B cell (primary cell): ENCODE data around the gene SLC45A3. TPM values are rescaled to one million over a fixed set of nuclear protein-coding genes. Genes with fewer than 3 reads are reported as not detected.

ENCODE experiments used
- ATAC-seq: fragments of 200-7000 bp; cut with Tn5 transposase; one replicate; pipeline ENCODE4 v1.10.0; 2021; ENCODE audit warnings: low read depth, mild to moderate bottlenecking, moderate number of reproducible peaks, moderate library complexity
- CTCF ChIA-PET: fragments of 350-600 bp; sonication (Branson Sonifier 250); formaldehyde crosslinking; loops from one replicate; lab custom pipeline; 2021; ENCODE audit warnings: antibody characterized with exemption, inconsistent platforms; lab: Charles Lee
- POLR2A ChIA-PET: fragments of 350-600 bp; sonication (Branson Sonifier 250); formaldehyde crosslinking; loops from one replicate; lab custom pipeline; 2021; ENCODE audit warnings: antibody characterized with exemption; lab: Charles Lee
- DNase-seq: peaks from one replicate; pipeline ENCODE4 v3.0.0; 2013
- H2AFZ ChIP-seq: 2 replicates; pipeline ENCODE4 v1.6.1; 2012; ENCODE audit warnings: mild to moderate bottlenecking, low read depth, low read length; ENCODE audit not compliant: insufficient read depth, poor library complexity, severe bottlenecking
- H3K27ac ChIP-seq, 2 donors: 1 replicate in 1 of 2; 2 replicates in 1 of 2; pipeline ENCODE4 v1.5.1; 2012 to 2013; ENCODE audit warnings: low read length in 2 of 2, mild to moderate bottlenecking in 2 of 2, moderate library complexity in 1 of 2
- H3K27me3 ChIP-seq, 4 experiments: fragments of 200-600 bp in 1 of 4; sonication (generic) in 1 of 4; replicated peaks in 1 of 4; 1 replicate in 2 of 4; 2 replicates in 2 of 4; pipeline versions ENCODE4 v1.6.1 to v1.7.0; 2013 to 2016; ENCODE audit warnings: low read length in 3 of 4, mild to moderate bottlenecking in 2 of 4, mixed read lengths in 1 of 4, moderate library complexity in 1 of 4; ENCODE audit not compliant: insufficient read depth in 4 of 4, control insufficient read depth in 3 of 4; ENCODE audit errors: control extremely low read depth in 1 of 4
- H3K36me3 ChIP-seq, 2 experiments: replicated peaks in 1 of 2; 1 replicate in 1 of 2; 2 replicates in 1 of 2; pipeline versions ENCODE4 v1.6.1 to v1.7.1; 2013; ENCODE audit warnings: low read length in 1 of 2; ENCODE audit not compliant: insufficient read depth in 2 of 2, control insufficient read depth in 1 of 2; ENCODE audit errors: control extremely low read depth in 1 of 2, extremely low read depth in 1 of 2
- H3K4me1 ChIP-seq, 2 donors: fragments of 200-600 bp in 1 of 2; sonication (generic) in 1 of 2; 1 replicate in 1 of 2; 2 replicates in 1 of 2; pipeline versions ENCODE4 v1.5.1 to v1.6.1; 2013 to 2017; ENCODE audit warnings: low read length in 2 of 2; ENCODE audit not compliant: control insufficient read depth in 2 of 2, insufficient read depth in 2 of 2
- H3K4me2 ChIP-seq: replicated peaks from 2 replicates; pipeline ENCODE3; 2012; ENCODE audit warnings: mild to moderate bottlenecking, low read depth, low read length; ENCODE audit not compliant: poor library complexity, severe bottlenecking
- H3K4me3 ChIP-seq, 5 experiments: fragments of 200-600 bp in 1 of 5; sonication (generic) in 1 of 5; 1 replicate in 3 of 5; 2 replicates in 2 of 5; pipeline versions ENCODE4 v1.5.1 to v1.7.0; 2011 to 2016; ENCODE audit warnings: low read length in 4 of 5, mild to moderate bottlenecking in 4 of 5, low read depth in 2 of 5, control low read depth in 1 of 5, moderate library complexity in 1 of 5; ENCODE audit not compliant: insufficient read depth in 1 of 5; ENCODE audit errors: control extremely low read depth in 1 of 5, extremely low read depth in 1 of 5
- H3K79me2 ChIP-seq: fragments of 200-600 bp; sonication (generic); one replicate; pipeline ENCODE4 v1.6.0; 2016; ENCODE audit warnings: low read length; ENCODE audit not compliant: control insufficient read depth, insufficient read depth
- H3K9ac ChIP-seq: fragments of 200-600 bp; sonication (generic); 2 replicates; pipeline ENCODE4 v1.6.1; 2017; ENCODE audit warnings: mild to moderate bottlenecking, low read length, moderate library complexity
- H3K9me3 ChIP-seq, 3 donors: one replicate each; pipeline versions ENCODE4 v1.6.1 to v1.7.1; 2013; ENCODE audit warnings: low read length in 2 of 3; ENCODE audit not compliant: control insufficient read depth in 2 of 3, insufficient read depth in 1 of 3; ENCODE audit errors: control extremely low read depth in 1 of 3
- H4K20me1 ChIP-seq: 2 replicates; pipeline ENCODE4 v1.6.0; 2012; ENCODE audit warnings: mild to moderate bottlenecking, low read length; ENCODE audit not compliant: insufficient read depth, control insufficient read depth, poor library complexity, severe bottlenecking
- H3K27ac Mint-ChIP-seq: one replicate; pipeline ENCODE4 v1.8.0; 2021; ENCODE audit warnings: mixed read lengths
- H3K27me3 Mint-ChIP-seq: one replicate; pipeline ENCODE4 v1.8.0; 2021; ENCODE audit warnings: mixed read lengths
- H3K4me1 Mint-ChIP-seq: one replicate; pipeline ENCODE4 v1.8.0; 2021; ENCODE audit warnings: mixed read lengths
- H3K4me3 Mint-ChIP-seq: one replicate; pipeline ENCODE4 v1.8.0; 2021; ENCODE audit warnings: mixed read lengths
- H3K9me3 Mint-ChIP-seq: one replicate; pipeline ENCODE4 v1.8.0; 2022; ENCODE audit warnings: mixed read lengths; ENCODE audit not compliant: insufficient read depth
- CTCF ChIP-seq: fragments of 200-600 bp; IDR thresholded peaks from one replicate; pipeline ENCODE4 v1.8.0; 2022; ENCODE audit warnings: antibody characterized with exemption, mild to moderate bottlenecking
- EZH2 ChIP-seq: IDR thresholded peaks from 2 replicates; pipeline ENCODE4 v1.6.1; 2012; ENCODE audit warnings: borderline replicate concordance, low read depth, mild to moderate bottlenecking, moderate library complexity, low read length; ENCODE audit not compliant: insufficient read depth, poor library complexity, severe bottlenecking
- WGBS: methylation state at CpG from one replicate; pipeline ENCODE4 v1.1.5; 2013; ENCODE audit warnings: missing lambda C conversion rate; ENCODE audit not compliant: insufficient coverage; 5-methylcytosine and 5-hydroxymethylcytosine counted together
- intact Hi-C: fragments of 100-400 bp; cut with micrococcal nuclease; formaldehyde crosslinking; loops from one replicate; pipeline ENCODE4 v1.10.0; 2022
- polyA plus RNA-seq: library from polyadenylated mRNA; depleted of rRNA; stranded (reverse); fragments of >200 nt; gene quantifications from 2 replicates; pipeline ENCODE4 v1.2.3, GENCODE V29; 2012
- total RNA-seq, 2 donors: library from RNA; stranded (reverse); fragments of 120-200 nt in 1 of 2; gene quantifications; 1 replicate in 1 of 2; 2 replicates in 1 of 2; pipeline versions ENCODE4 v1.2.3 to v1.2.4, GENCODE V29; 2013 to 2022

The SLC45A3 gene
- total and polyA plus RNA-seq, 2 donors (not counting 1 experiment from before 2014, with no cell fraction given), result 5.0 to 23.9 TPM

- TF ChIP-seq EZH2, result no peak
- TF ChIP-seq CTCF, result no peak
- Mint-ChIP-seq H3K27ac (no peak overlapping the region), H3K4me1 (peaks cover 5% of the 10 kb centered on the region), H3K9me3 (no peaks in the 10 kb centered on the region), H3K4me3 (no peak overlapping the region), H3K27me3 (no peaks in the 10 kb centered on the region)
- Histone ChIP-seq H3K4me2 (no peak overlapping the region), H2AFZ (no peak overlapping the region), H3K9me3 (peaks cover 0 to 3% (median 0%) of the 10 kb centered on the region in 3 donors), H3K27ac (no peak overlapping the region), H3K27me3 (no peaks in the 10 kb centered on the region), H3K36me3 (peaks cover 10 to 53% of the 10 kb centered on the region in 2 experiments), H4K20me1 (no peaks in the 10 kb centered on the region), H3K4me3 (no peak overlapping the region), H3K79me2 (no peaks in the 10 kb centered on the region), H3K9ac (no peak overlapping the region), H3K4me1 (no peaks in the 10 kb centered on the region)
- POLR2A ChIA-PET, result no interaction called here
- CTCF ChIA-PET, result no interaction called here
- WGBS, result 95% methylated on average over 4 of the region's 7 CpGs
- no peak for ATAC-seq
- intact Hi-C loops, result no loop called here
- no peak for DNase-seq
Measured at GRCh38 chr1:205716371-205717132, 36.2 kb upstream of the SLC45A3 start.

GRCh38 chr1:205715628-205716027, 35.3 kb upstream of the SLC45A3 start:
- Histone ChIP-seq H3K27me3 (no peaks in the 10 kb centered on the region), H3K9ac (no peak overlapping the region), H2AFZ (no peak overlapping the region), H3K4me3 (no peak overlapping the region), H3K27ac (peak overlapping the region in 1 of 2 donors; percentile 20), H3K9me3 (no peaks in the 10 kb centered on the region), H3K4me2 (no peak overlapping the region), H3K79me2 (no peaks in the 10 kb centered on the region), H4K20me1 (no peaks in the 10 kb centered on the region), H3K4me1 (peaks cover 5 to 6% of the 10 kb centered on the region in 2 donors), H3K36me3 (peaks cover 6 to 45% of the 10 kb centered on the region in 2 experiments)
- ATAC-seq (no peak), DNase-seq (no peak)
- TF ChIP-seq EZH2 (no peak), CTCF (no peak)
- Mint-ChIP-seq H3K4me1 (peaks cover 13% of the 10 kb centered on the region), H3K4me3 (no peak overlapping the region), H3K27me3 (no peaks in the 10 kb centered on the region), H3K27ac (no peak overlapping the region), H3K9me3 (no peaks in the 10 kb centered on the region)
- ChIA-PET CTCF (interaction anchor here (1.1 to 16.3 kb wide), 3 partner anchors 10 to 124 kb away, joined by 4 to 943 read pairs (median 154); no protein-coding TSS in a partner anchor), POLR2A (no interaction called here)
- no CpG with 5 or more reads among the region's 5 CpGs for WGBS
- intact Hi-C loops, result no loop called here
